ENCODE results near the gene JAML.

DNA sequence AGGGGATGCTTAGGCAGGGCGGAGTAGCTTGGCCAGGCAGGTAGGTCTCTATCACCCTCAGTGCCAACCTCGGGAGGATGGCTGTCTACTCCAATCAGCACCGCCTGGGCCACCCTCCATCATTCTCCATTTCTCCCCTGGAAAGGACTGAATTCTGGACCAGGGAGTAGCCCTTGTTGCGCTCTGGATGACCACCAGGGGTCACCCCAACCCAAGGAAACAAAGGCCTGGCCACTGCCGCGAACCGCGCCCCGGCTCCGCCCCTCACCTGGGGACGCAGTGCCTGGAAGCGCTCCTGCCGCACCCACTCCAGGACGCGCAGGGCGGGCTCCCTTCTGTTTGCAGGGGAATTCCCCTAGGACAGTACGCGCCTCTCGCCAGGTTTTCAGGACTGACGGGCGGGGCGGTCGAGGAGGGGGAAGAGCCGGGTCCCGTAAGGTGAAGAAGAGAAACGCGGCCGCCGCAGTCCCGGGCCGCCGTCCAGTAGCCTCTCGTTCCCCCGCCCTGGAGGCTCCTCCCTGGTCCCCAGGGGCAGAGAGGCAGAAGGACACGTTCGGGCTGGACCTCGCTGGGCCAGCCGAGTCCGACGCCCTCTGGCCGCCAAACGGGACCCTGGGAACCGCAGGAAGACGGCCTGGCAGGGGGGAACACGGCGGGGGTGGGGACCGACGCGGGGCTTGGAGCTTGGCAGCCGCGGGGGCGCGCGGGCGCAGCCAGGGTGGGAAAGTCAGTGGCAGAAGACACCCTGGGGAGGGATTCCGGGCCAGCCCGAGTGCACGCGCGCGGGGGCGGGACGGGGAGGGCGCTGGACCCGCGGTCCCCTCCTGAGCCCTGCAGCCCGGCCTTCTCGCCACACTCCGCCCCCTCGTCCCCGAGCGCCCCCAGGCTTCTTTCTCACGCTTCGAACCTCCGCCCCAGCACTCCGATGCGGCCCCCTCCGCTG lies 79.3 kb downstream of the JAML start:
- TF ChIP-seq GATA2 (IDR thresholded peaks at IDR 0.05; ENCODE audit: low read depth, low read length) (no peak), GATA3 (IDR thresholded peaks at IDR 0.05; ENCODE audit: low read depth, low read length) (no peak)

All from SH-SY5Y (cell line).